B cell (primary cell): Measurements from ENCODE around the gene DDX20. TPM values are rescaled to one million over a fixed set of nuclear protein-coding genes. Genes with fewer than 3 reads are reported as not detected.

Experiments
- ATAC-seq: fragments of 200-7000 bp; cut with Tn5 transposase; one replicate; pipeline ENCODE4 v1.10.0; 2021; ENCODE audit warnings: low read depth, mild to moderate bottlenecking, moderate number of reproducible peaks, moderate library complexity
- CTCF ChIA-PET: fragments of 350-600 bp; sonication (Branson Sonifier 250); formaldehyde crosslinking; loops from one replicate; lab custom pipeline; 2021; ENCODE audit warnings: antibody characterized with exemption, inconsistent platforms; lab: Charles Lee
- POLR2A ChIA-PET: fragments of 350-600 bp; sonication (Branson Sonifier 250); formaldehyde crosslinking; loops from one replicate; lab custom pipeline; 2021; ENCODE audit warnings: antibody characterized with exemption; lab: Charles Lee
- DNase-seq: peaks from one replicate; pipeline ENCODE4 v3.0.0; 2013
- H2AFZ ChIP-seq: 2 replicates; pipeline ENCODE4 v1.6.1; 2012; ENCODE audit warnings: mild to moderate bottlenecking, low read depth, low read length; ENCODE audit not compliant: insufficient read depth, poor library complexity, severe bottlenecking
- H3K27ac ChIP-seq, 2 donors: 1 replicate in 1 of 2; 2 replicates in 1 of 2; pipeline ENCODE4 v1.5.1; 2012 to 2013; ENCODE audit warnings: low read length in 2 of 2, mild to moderate bottlenecking in 2 of 2, moderate library complexity in 1 of 2
- H3K27me3 ChIP-seq, 4 experiments: fragments of 200-600 bp in 1 of 4; sonication (generic) in 1 of 4; replicated peaks in 1 of 4; 1 replicate in 2 of 4; 2 replicates in 2 of 4; pipeline versions ENCODE4 v1.6.1 to v1.7.0; 2013 to 2016; ENCODE audit warnings: low read length in 3 of 4, mild to moderate bottlenecking in 2 of 4, mixed read lengths in 1 of 4, moderate library complexity in 1 of 4; ENCODE audit not compliant: insufficient read depth in 4 of 4, control insufficient read depth in 3 of 4; ENCODE audit errors: control extremely low read depth in 1 of 4
- H3K36me3 ChIP-seq, 2 experiments: replicated peaks in 1 of 2; 1 replicate in 1 of 2; 2 replicates in 1 of 2; pipeline versions ENCODE4 v1.6.1 to v1.7.1; 2013; ENCODE audit warnings: low read length in 1 of 2; ENCODE audit not compliant: insufficient read depth in 2 of 2, control insufficient read depth in 1 of 2; ENCODE audit errors: control extremely low read depth in 1 of 2, extremely low read depth in 1 of 2
- H3K4me1 ChIP-seq, 2 donors: fragments of 200-600 bp in 1 of 2; sonication (generic) in 1 of 2; 1 replicate in 1 of 2; 2 replicates in 1 of 2; pipeline versions ENCODE4 v1.5.1 to v1.6.1; 2013 to 2017; ENCODE audit warnings: low read length in 2 of 2; ENCODE audit not compliant: control insufficient read depth in 2 of 2, insufficient read depth in 2 of 2
- H3K4me2 ChIP-seq: replicated peaks from 2 replicates; pipeline ENCODE3; 2012; ENCODE audit warnings: mild to moderate bottlenecking, low read depth, low read length; ENCODE audit not compliant: poor library complexity, severe bottlenecking
- H3K4me3 ChIP-seq, 5 experiments: fragments of 200-600 bp in 1 of 5; sonication (generic) in 1 of 5; 1 replicate in 3 of 5; 2 replicates in 2 of 5; pipeline versions ENCODE4 v1.5.1 to v1.7.0; 2011 to 2016; ENCODE audit warnings: low read length in 4 of 5, mild to moderate bottlenecking in 4 of 5, low read depth in 2 of 5, control low read depth in 1 of 5, moderate library complexity in 1 of 5; ENCODE audit not compliant: insufficient read depth in 1 of 5; ENCODE audit errors: control extremely low read depth in 1 of 5, extremely low read depth in 1 of 5
- H3K79me2 ChIP-seq: fragments of 200-600 bp; sonication (generic); one replicate; pipeline ENCODE4 v1.6.0; 2016; ENCODE audit warnings: low read length; ENCODE audit not compliant: control insufficient read depth, insufficient read depth
- H3K9ac ChIP-seq: fragments of 200-600 bp; sonication (generic); 2 replicates; pipeline ENCODE4 v1.6.1; 2017; ENCODE audit warnings: mild to moderate bottlenecking, low read length, moderate library complexity
- H3K9me3 ChIP-seq, 3 donors: one replicate each; pipeline versions ENCODE4 v1.6.1 to v1.7.1; 2013; ENCODE audit warnings: low read length in 2 of 3; ENCODE audit not compliant: control insufficient read depth in 2 of 3, insufficient read depth in 1 of 3; ENCODE audit errors: control extremely low read depth in 1 of 3
- H4K20me1 ChIP-seq: 2 replicates; pipeline ENCODE4 v1.6.0; 2012; ENCODE audit warnings: mild to moderate bottlenecking, low read length; ENCODE audit not compliant: insufficient read depth, control insufficient read depth, poor library complexity, severe bottlenecking
- H3K27ac Mint-ChIP-seq: one replicate; pipeline ENCODE4 v1.8.0; 2021; ENCODE audit warnings: mixed read lengths
- H3K27me3 Mint-ChIP-seq: one replicate; pipeline ENCODE4 v1.8.0; 2021; ENCODE audit warnings: mixed read lengths
- H3K4me1 Mint-ChIP-seq: one replicate; pipeline ENCODE4 v1.8.0; 2021; ENCODE audit warnings: mixed read lengths
- H3K4me3 Mint-ChIP-seq: one replicate; pipeline ENCODE4 v1.8.0; 2021; ENCODE audit warnings: mixed read lengths
- H3K9me3 Mint-ChIP-seq: one replicate; pipeline ENCODE4 v1.8.0; 2022; ENCODE audit warnings: mixed read lengths; ENCODE audit not compliant: insufficient read depth
- CTCF ChIP-seq: fragments of 200-600 bp; IDR thresholded peaks from one replicate; pipeline ENCODE4 v1.8.0; 2022; ENCODE audit warnings: antibody characterized with exemption, mild to moderate bottlenecking
- EZH2 ChIP-seq: IDR thresholded peaks from 2 replicates; pipeline ENCODE4 v1.6.1; 2012; ENCODE audit warnings: borderline replicate concordance, low read depth, mild to moderate bottlenecking, moderate library complexity, low read length; ENCODE audit not compliant: insufficient read depth, poor library complexity, severe bottlenecking
- WGBS: methylation state at CpG from one replicate; pipeline ENCODE4 v1.1.5; 2013; ENCODE audit warnings: missing lambda C conversion rate; ENCODE audit not compliant: insufficient coverage; 5-methylcytosine and 5-hydroxymethylcytosine counted together
- intact Hi-C: fragments of 100-400 bp; cut with micrococcal nuclease; formaldehyde crosslinking; loops from one replicate; pipeline ENCODE4 v1.10.0; 2022
- polyA plus RNA-seq: library from polyadenylated mRNA; depleted of rRNA; stranded (reverse); fragments of >200 nt; gene quantifications from 2 replicates; pipeline ENCODE4 v1.2.3, GENCODE V29; 2012
- total RNA-seq, 2 donors: library from RNA; stranded (reverse); fragments of 120-200 nt in 1 of 2; gene quantifications; 1 replicate in 1 of 2; 2 replicates in 1 of 2; pipeline versions ENCODE4 v1.2.3 to v1.2.4, GENCODE V29; 2013 to 2022

DDX20 gene
- total and polyA plus RNA-seq, 2 donors (not counting 1 experiment from before 2014, with no cell fraction given) = 5.7 to 24.6 TPM

GRCh38 chr1:111802984-111803383 lies 47.3 kb downstream of the DDX20 start:
- H3K9ac ChIP-seq = no peak overlapping the region
- H2AFZ ChIP-seq = no peak overlapping the region
- no peaks in the 10 kb centered on the region for H3K27me3 Mint-ChIP-seq
- no peak overlapping the region for H3K27ac Mint-ChIP-seq
- H3K36me3 ChIP-seq = no peaks in the 10 kb centered on the region
- no peak for TF ChIP-seq EZH2
- no peak for TF ChIP-seq CTCF
- H4K20me1 ChIP-seq = no peaks in the 10 kb centered on the region
- H3K27ac ChIP-seq = no peak overlapping the region
- no peaks in the 10 kb centered on the region for H3K79me2 ChIP-seq
- H3K4me1 ChIP-seq = peaks cover 29 to 34% of the 10 kb centered on the region in 2 donors
- intact Hi-C loops = no loop called here
- peaks cover 0 to 11% (median 1%) of the 10 kb centered on the region in 3 donors for H3K9me3 ChIP-seq
- no peak overlapping the region for H3K4me3 Mint-ChIP-seq
- 92% methylated on average over 3 of the region's 5 CpGs for WGBS
- peaks cover 0 to 5% (median under 1%) of the 10 kb centered on the region in 4 experiments for H3K27me3 ChIP-seq
- ChIA-PET CTCF (interaction anchor here (1.3 kb wide), 1 partner anchor 11 kb away, joined by 4 read pairs; no protein-coding TSS in a partner anchor), POLR2A (no interaction called here)
- H3K4me2 ChIP-seq = no peak overlapping the region
- H3K9me3 Mint-ChIP-seq = no peaks in the 10 kb centered on the region
- DNase-seq = no peak
- peaks cover 37% of the 10 kb centered on the region for H3K4me1 Mint-ChIP-seq
- ATAC-seq = no peak
- H3K4me3 ChIP-seq = no peak overlapping the region

- H3K27me3 Mint-ChIP-seq = no peaks in the 10 kb centered on the region
- no peak for TF ChIP-seq CTCF
- TF ChIP-seq EZH2 = no peak
- CTCF ChIA-PET = no interaction called here
These were observed 48.2 kb downstream of the DDX20 start for GRCh38 chr1:111803951-111804350.

More at GRCh38 chr1:111803951-111804350, 48.2 kb downstream of the DDX20 start:
- Histone ChIP-seq H3K36me3 (no peaks in the 10 kb centered on the region), H2AFZ (no peak overlapping the region), H3K79me2 (no peaks in the 10 kb centered on the region), H3K9me3 (peaks cover 0 to 11% (median 3%) of the 10 kb centered on the region in 3 donors), H3K4me3 (no peak overlapping the region), H3K9ac (no peak overlapping the region), H3K27me3 (no peaks in the 10 kb centered on the region), H3K27ac (no peak overlapping the region), H3K4me1 (peaks cover 39 to 44% of the 10 kb centered on the region in 2 donors), H4K20me1 (no peaks in the 10 kb centered on the region), H3K4me2 (no peak overlapping the region)
- Mint-ChIP-seq H3K4me3 (no peak overlapping the region), H3K27ac (no peak overlapping the region), H3K9me3 (no peaks in the 10 kb centered on the region), H3K4me1 (peaks cover 46% of the 10 kb centered on the region)
- no peak for DNase-seq
- WGBS = 91% methylated on average over 5 of the region's 5 CpGs
- intact Hi-C loops = no loop called here
- ATAC-seq = no peak
- POLR2A ChIA-PET = no interaction called here
